ENCODE measurements around the gene CALML6.

- TF ChIP-seq CTCF (conservative IDR thresholded peaks at IDR 0.05; ENCODE audit: low read depth in 2 of 2) (no peak), EZH2 (IDR thresholded peaks at IDR 0.05; ENCODE audit: low read depth, unreplicated experiment) (no peak)
Measured at GRCh38 chr1:1927751-1928150, 12.7 kb downstream of the CALML6 start.

All from GM23338 (cell line).